Activated CD8-positive, alpha-beta T cell treated with anti-CD3 and anti-CD28 coated beads for 36 hours (primary cell): ENCODE results near the gene FMNL3. TPM values are rescaled to one million over a fixed set of nuclear protein-coding genes. Genes with fewer than 3 reads are reported as not detected.

Experiments used
- ATAC-seq: fragments of 200-7000 bp; cut with Tn5 transposase; one replicate; pipeline ENCODE4 v1.10.0; 2021; ENCODE audit warnings: mild to moderate bottlenecking, moderate library complexity
- CTCF ChIA-PET: fragments of 350-600 bp; sonication (Branson Sonifier 250); formaldehyde crosslinking; loops from one replicate; lab custom pipeline; 2021; ENCODE audit warnings: antibody characterized with exemption; lab: Charles Lee
- POLR2A ChIA-PET: fragments of 350-600 bp; sonication (Branson Sonifier 250); formaldehyde crosslinking; loops from one replicate; lab custom pipeline; 2021; ENCODE audit warnings: antibody characterized with exemption; lab: Charles Lee
- DNase-seq: peaks from one replicate; pipeline ENCODE4 v3.0.0-alpha.2; 2020
- H3K27ac Mint-ChIP-seq: one replicate; pipeline ENCODE4 v1.8.0; 2021; ENCODE audit warnings: mild to moderate bottlenecking, mixed read lengths
- H3K27me3 Mint-ChIP-seq: one replicate; pipeline ENCODE4 v1.8.0; 2021; ENCODE audit warnings: mixed read lengths
- H3K36me3 Mint-ChIP-seq: one replicate; pipeline ENCODE4 v1.8.0; 2021; ENCODE audit warnings: low read depth, mixed read lengths
- H3K4me1 Mint-ChIP-seq: one replicate; pipeline ENCODE4 v1.8.0; 2021; ENCODE audit warnings: low read depth, mixed read lengths
- H3K4me3 Mint-ChIP-seq: one replicate; pipeline ENCODE4 v1.8.0; 2021; ENCODE audit warnings: mild to moderate bottlenecking, moderate library complexity, mixed read lengths
- H3K9me3 Mint-ChIP-seq: one replicate; pipeline ENCODE4 v1.8.0; 2021; ENCODE audit warnings: mixed read lengths
- intact Hi-C: fragments of 100-400 bp; cut with micrococcal nuclease; formaldehyde crosslinking; loops from one replicate; pipeline ENCODE4 v1.10.0; 2022
- total RNA-seq, 2 experiments: library from RNA; stranded (reverse); gene quantifications; one replicate each; pipeline ENCODE4 v1.2.3, GENCODE V29; 2021
- TF ChIP-seq, protein P1 (sequence below): fragments of 200-600 bp; IDR thresholded peaks from one replicate; pipeline ENCODE4 v1.8.0; 2022; ENCODE audit warnings: antibody characterized with exemption, mild to moderate bottlenecking

FMNL3 gene
- total RNA-seq, 2 experiments from 2014 or later = 22.8 to 23.5 TPM

DNA sequence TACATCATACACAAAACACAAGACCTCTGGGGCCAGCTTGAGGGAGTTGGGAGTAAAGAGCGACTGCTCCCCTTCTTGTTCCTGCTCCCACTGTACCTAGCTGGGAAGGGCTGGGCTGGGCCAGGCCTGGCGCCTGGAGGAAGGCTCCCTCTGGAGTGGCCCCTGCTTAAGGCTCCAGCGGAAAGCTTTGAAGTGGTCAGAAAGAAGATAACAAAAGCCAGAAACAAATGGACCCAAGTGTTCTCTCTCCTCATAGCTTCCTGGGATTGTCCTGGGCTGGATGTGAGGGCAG is 58.5 kb downstream of the FMNL3 start:
- Mint-ChIP-seq H3K36me3 (peaks cover 29% of the 10 kb centered on the region), H3K4me3 (no peak overlapping the region), H3K4me1 (peaks cover 14% of the 10 kb centered on the region), H3K27ac (peak overlapping the region; percentile 53), H3K27me3 (no peaks in the 10 kb centered on the region), H3K9me3 (no peaks in the 10 kb centered on the region)
- ChIA-PET CTCF (interaction anchor here (1.0 to 25.4 kb wide), 8 partner anchors 11 to 218 kb away, joined by 3 to 556 read pairs (median 4); partner anchors contain the start of genes FMNL3 and TMBIM6), POLR2A (interaction anchor here (0.8 to 1.6 kb wide), 7 partner anchors 9 to 61 kb away, joined by 3 to 6 read pairs (median 3); no protein-coding TSS in a partner anchor)
- no peak for ATAC-seq
- no peak for DNase-seq
- intact Hi-C loops = no loop called here
- TF ChIP-seq, protein P1, sequence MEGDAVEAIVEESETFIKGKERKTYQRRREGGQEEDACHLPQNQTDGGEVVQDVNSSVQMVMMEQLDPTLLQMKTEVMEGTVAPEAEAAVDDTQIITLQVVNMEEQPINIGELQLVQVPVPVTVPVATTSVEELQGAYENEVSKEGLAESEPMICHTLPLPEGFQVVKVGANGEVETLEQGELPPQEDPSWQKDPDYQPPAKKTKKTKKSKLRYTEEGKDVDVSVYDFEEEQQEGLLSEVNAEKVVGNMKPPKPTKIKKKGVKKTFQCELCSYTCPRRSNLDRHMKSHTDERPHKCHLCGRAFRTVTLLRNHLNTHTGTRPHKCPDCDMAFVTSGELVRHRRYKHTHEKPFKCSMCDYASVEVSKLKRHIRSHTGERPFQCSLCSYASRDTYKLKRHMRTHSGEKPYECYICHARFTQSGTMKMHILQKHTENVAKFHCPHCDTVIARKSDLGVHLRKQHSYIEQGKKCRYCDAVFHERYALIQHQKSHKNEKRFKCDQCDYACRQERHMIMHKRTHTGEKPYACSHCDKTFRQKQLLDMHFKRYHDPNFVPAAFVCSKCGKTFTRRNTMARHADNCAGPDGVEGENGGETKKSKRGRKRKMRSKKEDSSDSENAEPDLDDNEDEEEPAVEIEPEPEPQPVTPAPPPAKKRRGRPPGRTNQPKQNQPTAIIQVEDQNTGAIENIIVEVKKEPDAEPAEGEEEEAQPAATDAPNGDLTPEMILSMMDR = no peak

DNA sequence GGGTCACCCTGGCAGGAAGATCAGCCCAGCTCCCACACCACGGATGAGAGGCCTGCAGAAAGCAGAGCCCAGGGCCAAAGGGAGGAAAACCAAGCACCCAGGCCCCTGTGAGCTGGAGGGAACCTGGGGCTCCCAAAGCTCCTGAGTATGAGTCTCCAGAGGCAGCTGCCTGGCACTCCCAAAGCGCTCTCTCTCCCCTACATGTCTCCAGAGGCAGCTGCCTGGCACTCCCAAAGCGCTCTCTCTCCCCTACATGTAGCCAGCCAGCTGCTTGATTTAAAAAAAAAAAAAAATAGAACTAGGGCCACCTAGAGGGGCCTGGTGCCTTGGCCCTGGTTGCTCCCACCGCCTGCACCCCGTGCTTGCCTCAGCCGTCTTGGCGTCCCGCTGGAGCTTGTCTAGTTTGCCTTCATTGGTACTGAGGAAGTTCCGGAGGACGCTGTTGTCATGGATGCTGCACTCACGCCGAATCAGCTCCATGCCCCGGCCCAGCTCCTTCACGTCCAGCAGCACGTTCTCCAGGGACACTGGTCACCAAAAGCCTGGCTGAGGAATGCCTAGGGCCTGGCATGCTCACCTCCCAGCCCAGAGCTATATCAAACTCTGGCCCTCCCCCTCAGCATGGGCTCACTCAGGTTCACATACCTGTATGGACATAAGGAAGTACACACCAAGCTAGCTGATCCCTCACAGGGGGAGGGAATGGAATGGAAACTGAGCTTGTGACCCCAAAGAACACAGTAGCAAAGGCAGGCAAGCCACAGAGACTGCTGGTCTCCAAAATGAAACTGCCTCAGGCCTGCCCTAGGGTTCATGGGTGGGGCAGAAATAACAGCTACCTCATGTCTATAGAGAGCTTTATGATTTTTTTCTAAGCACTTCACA is 59.1 kb downstream of the FMNL3 start:
- no peak overlapping the region for H3K4me3 Mint-ChIP-seq
- POLR2A ChIA-PET = interaction anchor here (0.5 to 1.6 kb wide), 8 partner anchors 10 to 581 kb away, joined by 3 to 6 read pairs (median 3); no protein-coding TSS in a partner anchor
- H3K27me3 Mint-ChIP-seq = no peaks in the 10 kb centered on the region
- DNase-seq (no peak), ATAC-seq (no peak)
- TF ChIP-seq, protein P1 = no peak
- peak overlapping the region; percentile 53 for H3K27ac Mint-ChIP-seq
- H3K4me1 Mint-ChIP-seq = peaks cover 14% of the 10 kb centered on the region
- peaks cover 28% of the 10 kb centered on the region for H3K36me3 Mint-ChIP-seq
- intact Hi-C loops = no loop called here
- CTCF ChIA-PET = interaction anchor here (0.7 to 25.4 kb wide), 12 partner anchors 8 to 408 kb away, joined by 3 to 556 read pairs (median 4); partner anchors contain the start of genes FMNL3 and TMBIM6
- no peaks in the 10 kb centered on the region for H3K9me3 Mint-ChIP-seq

DNA sequence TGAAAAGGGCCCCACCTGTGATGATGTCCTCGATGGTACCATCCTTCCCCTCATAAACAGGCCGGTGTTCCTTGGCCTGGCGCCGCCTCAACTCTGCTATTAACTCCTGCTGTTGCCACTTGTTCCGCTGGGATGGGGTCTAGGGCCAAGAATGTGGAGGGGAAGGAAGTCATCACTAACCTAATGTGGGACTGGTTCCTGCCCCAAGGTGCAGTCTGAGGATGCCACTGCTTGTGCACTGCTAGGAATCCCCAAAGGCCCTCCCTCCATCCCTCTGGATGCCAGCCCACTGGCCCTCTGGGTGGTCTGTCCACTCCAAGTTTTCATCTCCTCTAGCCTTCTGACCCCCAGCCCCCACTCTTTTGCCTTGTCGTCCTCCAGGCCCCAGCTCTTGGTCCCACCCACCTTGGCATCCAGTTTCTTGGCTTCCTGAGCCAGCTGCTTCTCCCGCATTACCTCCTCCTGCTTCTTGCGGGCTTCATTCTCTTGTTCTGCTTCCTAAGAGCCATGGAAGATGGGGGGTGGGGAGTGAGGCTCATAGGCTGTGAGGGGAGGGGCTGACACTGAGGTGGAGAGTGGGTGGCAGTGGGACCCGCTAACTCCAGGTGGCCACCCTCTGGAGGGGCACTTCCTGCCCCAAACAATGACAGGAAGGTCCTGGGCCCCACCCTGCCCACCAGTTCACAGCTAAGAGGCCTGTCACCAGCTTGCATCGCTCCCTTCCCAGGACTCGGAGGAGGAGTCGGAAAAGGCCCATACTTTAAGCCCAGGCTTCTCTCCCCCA is 60.1 kb downstream of the FMNL3 start:
- no peak for ATAC-seq
- H3K4me1 Mint-ChIP-seq = peaks cover 14% of the 10 kb centered on the region
- intact Hi-C loops = no loop called here
- POLR2A ChIA-PET = interaction anchor here (1.6 kb wide), 1 partner anchor 60 kb away, joined by 4 read pairs; no protein-coding TSS in a partner anchor
- no peaks in the 10 kb centered on the region for H3K27me3 Mint-ChIP-seq
- no peaks in the 10 kb centered on the region for H3K9me3 Mint-ChIP-seq
- DNase-seq = no peak
- CTCF ChIA-PET = interaction anchor here (0.7 to 25.4 kb wide), 7 partner anchors 9 to 131 kb away, joined by 3 to 556 read pairs (median 6); partner anchors contain the start of gene FMNL3
- TF ChIP-seq, protein P1 = no peak
- H3K36me3 Mint-ChIP-seq = peaks cover 26% of the 10 kb centered on the region
- H3K27ac Mint-ChIP-seq = peak overlapping the region; percentile 5
- no peak overlapping the region for H3K4me3 Mint-ChIP-seq

DNA sequence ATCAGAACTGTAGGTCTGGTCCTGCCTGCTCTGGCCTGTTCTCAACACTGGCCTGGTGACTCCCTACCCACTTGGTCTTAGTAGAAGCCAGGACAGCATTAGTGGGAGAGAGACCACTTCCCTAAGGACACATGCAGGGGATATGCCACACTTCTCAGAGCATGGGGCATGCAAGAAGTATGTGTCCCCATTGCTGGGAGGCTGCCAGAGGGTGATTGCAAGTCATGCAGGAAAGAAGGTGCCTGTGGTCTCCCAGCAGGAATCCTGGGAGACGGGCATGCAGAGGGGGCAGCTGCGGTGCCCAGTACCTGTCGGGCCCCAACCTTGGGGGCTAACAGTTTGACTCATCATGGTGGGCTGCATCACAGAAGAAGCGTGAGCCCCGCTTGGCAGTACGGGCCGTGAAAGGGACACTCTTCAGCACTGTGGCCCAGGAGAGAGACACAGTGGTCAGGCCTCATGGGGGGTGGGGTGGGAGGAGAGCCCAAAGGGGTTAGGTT is 60.8 kb downstream of the FMNL3 start:
- intact Hi-C loops = no loop called here
- no peak overlapping the region for H3K4me3 Mint-ChIP-seq
- POLR2A ChIA-PET = no interaction called here
- peaks cover 26% of the 10 kb centered on the region for H3K36me3 Mint-ChIP-seq
- no peaks in the 10 kb centered on the region for H3K27me3 Mint-ChIP-seq
- no peak for ATAC-seq
- DNase-seq = no peak
- CTCF ChIA-PET = interaction anchor here (1.6 to 25.4 kb wide), 7 partner anchors 8 to 64 kb away, joined by 6 to 556 read pairs (median 20); partner anchors contain the start of gene FMNL3
- H3K9me3 Mint-ChIP-seq = no peaks in the 10 kb centered on the region
- peaks cover 14% of the 10 kb centered on the region for H3K4me1 Mint-ChIP-seq
- no peak overlapping the region for H3K27ac Mint-ChIP-seq
- TF ChIP-seq, protein P1 = no peak
